HEK293 (cell line): ENCODE measurements around the gene GPR21.

ENCODE experiments used
- CTCF ChIP-seq: fragments of 450-650 bp; formaldehyde crosslinking; IDR thresholded peaks from 2 replicates; pipeline ENCODE4 v1.5.1; 2016; ENCODE audit warnings: missing biosample characterization, missing genetic modification characterization
- PRDM6 ChIP-seq: fragments of 450-650 bp; formaldehyde crosslinking; IDR thresholded peaks from 2 replicates; pipeline ENCODE4 v1.5.1; 2017; ENCODE audit warnings: missing biosample characterization, missing genetic modification characterization
- REPIN1 ChIP-seq: fragments of 450-650 bp; formaldehyde crosslinking; IDR thresholded peaks from 2 replicates; pipeline ENCODE4 v1.5.1; 2017; ENCODE audit warnings: missing biosample characterization, missing genetic modification characterization, low read depth
- SETDB1 ChIP-seq: IDR thresholded peaks from one replicate; pipeline ENCODE4 v1.6.1; 2017; ENCODE audit warnings: mild to moderate bottlenecking, low read length, moderate library complexity, mixed read lengths; ENCODE audit not compliant: insufficient read length
- TCF7L2 ChIP-seq: IDR thresholded peaks from 2 replicates; pipeline ENCODE4 v1.6.1; 2011; ENCODE audit warnings: low read depth, mild to moderate bottlenecking, inconsistent platforms, low read length, moderate library complexity, borderline replicate concordance
- ZBTB48 ChIP-seq: fragments of 450-650 bp; formaldehyde crosslinking; IDR thresholded peaks from 2 replicates; pipeline ENCODE4 v1.5.1; 2016; ENCODE audit warnings: missing biosample characterization, missing genetic modification characterization
- ZFP41 ChIP-seq: fragments of 450-650 bp; formaldehyde crosslinking; IDR thresholded peaks from 2 replicates; pipeline ENCODE4 v1.5.1; 2016; ENCODE audit warnings: missing biosample characterization, missing genetic modification characterization, borderline replicate concordance
- ZNF114 ChIP-seq: fragments of 450-650 bp; formaldehyde crosslinking; IDR thresholded peaks from 2 replicates; pipeline ENCODE4 v1.5.0; 2017; ENCODE audit warnings: missing biosample characterization, missing genetic modification characterization
- ZNF19 ChIP-seq: fragments of 450-650 bp; formaldehyde crosslinking; IDR thresholded peaks from 2 replicates; pipeline ENCODE4; 2016; ENCODE audit warnings: missing biosample characterization, missing genetic modification characterization, low read depth
- ZNF248 ChIP-seq: fragments of 450-650 bp; formaldehyde crosslinking; IDR thresholded peaks from 2 replicates; pipeline ENCODE4 v1.5.1; 2017; ENCODE audit warnings: missing biosample characterization, missing genetic modification characterization
- ZNF341 ChIP-seq: fragments of 450-650 bp; formaldehyde crosslinking; IDR thresholded peaks from 2 replicates; pipeline ENCODE4; 2016; ENCODE audit warnings: low read depth, missing biosample characterization, missing genetic modification characterization
- ZNF37A ChIP-seq: fragments of 450-650 bp; IDR thresholded peaks from 2 replicates; pipeline ENCODE4 v1.5.1; 2018; ENCODE audit warnings: missing biosample characterization, missing genetic modification characterization
- ZNF510 ChIP-seq: fragments of 450-650 bp; formaldehyde crosslinking; IDR thresholded peaks from 2 replicates; pipeline ENCODE4 v1.5.1; 2018; ENCODE audit warnings: mild to moderate bottlenecking, missing genetic modification characterization, missing biosample characterization; ENCODE audit not compliant: insufficient replicate concordance
- ZNF596 ChIP-seq: fragments of 450-650 bp; IDR thresholded peaks from 2 replicates; pipeline ENCODE4 v1.5.0; 2018; ENCODE audit warnings: missing biosample characterization, mild to moderate bottlenecking, missing genetic modification characterization, moderate library complexity

- TF ChIP-seq ZNF341 (tag by site-specific recombination) (no peak), ZFP41 (no peak), REPIN1 (no peak), CTCF (tag by site-specific recombination) (no peak), ZNF114 (no peak), PRDM6 (tag by site-specific recombination) (no peak), ZNF596 (tag by site-specific recombination) (no peak), ZBTB48 (no peak), ZNF19 (tag by site-specific recombination) (no peak), ZNF510 (tag by site-specific recombination) (no peak), SETDB1 (no peak), ZNF37A (tag by site-specific recombination) (no peak), TCF7L2 (no peak), ZNF248 (tag by site-specific recombination) (no peak)
Observed at GRCh38 chr9:123053046-123053445, 19.6 kb downstream of the GPR21 start.
